Measurements from ENCODE around the gene RFNG. TPM values are rescaled to one million over a fixed set of nuclear protein-coding genes. Genes with fewer than 3 reads are reported as not detected.

RFNG gene
- total and polyA plus RNA-seq, 2 of the 13 experiments (the other 11 are each of a cell fraction or from before 2014, with no cell fraction given), result 61.4 to 64.0 TPM

DNA sequence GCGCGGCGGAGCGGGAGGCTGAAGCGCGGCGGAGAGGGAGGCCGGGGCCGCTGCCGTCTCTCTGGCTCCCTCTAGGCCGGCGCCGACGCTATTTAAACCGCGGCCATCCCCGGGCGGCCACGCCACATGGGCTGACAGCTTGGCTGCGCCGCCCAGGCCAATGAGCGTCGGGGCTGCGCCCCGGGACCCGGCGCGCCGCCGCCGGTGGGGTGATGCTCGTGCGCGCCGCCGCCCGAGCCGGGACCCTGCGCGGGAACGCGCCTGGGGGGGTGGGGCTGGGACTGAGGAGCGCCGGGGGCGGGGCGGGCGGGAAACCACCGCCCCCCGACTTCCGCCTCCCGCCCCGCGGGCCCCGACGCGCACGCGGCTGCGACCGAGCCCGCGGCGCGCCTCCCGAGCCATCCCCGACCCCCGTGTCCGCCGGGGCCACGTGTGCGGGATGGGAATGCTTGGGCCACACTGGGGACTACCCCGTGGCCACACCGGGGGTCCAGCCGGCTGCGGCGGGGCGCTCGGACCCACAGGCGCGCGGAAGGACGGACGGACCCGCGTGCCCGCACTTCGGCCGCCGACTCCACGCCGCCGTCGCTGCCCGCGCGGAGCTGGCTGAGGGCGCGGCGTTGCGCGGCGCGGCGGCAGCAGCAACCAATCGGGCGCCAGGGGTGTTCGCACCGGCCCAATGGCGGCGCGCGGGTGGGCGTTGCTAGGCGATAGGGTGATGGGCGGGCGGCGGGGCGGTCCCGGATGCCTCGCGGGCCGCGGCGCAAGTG is 46.7 kb upstream of the RFNG start, which contains the start of gene FASN (continued):
- TF ChIP-seq ZSCAN5A (CRISPR knock-in tag; IDR thresholded peaks at IDR 0.05; ENCODE audit: borderline replicate concordance) (0 out of 2 replicates have a peak, but pooled peaks have one; percentile 16), ZNF496 (CRISPR knock-in tag; IDR thresholded peaks at IDR 0.05; ENCODE audit: insufficient replicate concordance) (no peak), ZFX (CRISPR knock-in tag; IDR thresholded peaks at IDR 0.05; ENCODE audit: low read depth) (peak; percentile 81; the same call in 1 of the 2 replicates), ZNF44 (CRISPR knock-in tag; IDR thresholded peaks at IDR 0.05) (no peak), ZNF296 (CRISPR knock-in tag; conservative IDR thresholded peaks at IDR 0.05) (no peak), KDM1A (CRISPR knock-in tag; IDR thresholded peaks at IDR 0.05) (no peak), CSRNP1 (CRISPR knock-in tag; IDR thresholded peaks at IDR 0.05) (no peak; the same call in none of the 2 replicates), ZNF576 (CRISPR knock-in tag; IDR thresholded peaks at IDR 0.05) (no peak), NFAT5 (CRISPR knock-in tag; IDR thresholded peaks at IDR 0.05) (peak; percentile 84), PCBP2 (optimal IDR thresholded peaks at IDR 0.05; ENCODE audit: low read depth, low read length, poor library complexity, severe bottlenecking) (no peak), SYNCRIP (IDR thresholded peaks at IDR 0.05; ENCODE audit: insufficient read depth, low read depth, low read length) (no peak), MYNN (CRISPR knock-in tag; IDR thresholded peaks at IDR 0.05; ENCODE audit: low read depth) (no peak), ZNF639 (CRISPR knock-in tag; conservative IDR thresholded peaks at IDR 0.05) (no peak), ZKSCAN1 (IDR thresholded peaks at IDR 0.05; ENCODE audit: low read length) (no peak), ATF7 (IDR thresholded peaks at IDR 0.05) (no peak), ATF7 (CRISPR knock-in tag; IDR thresholded peaks at IDR 0.05) (no peak), HMGA1 (CRISPR knock-in tag; conservative IDR thresholded peaks at IDR 0.05) (no peak), CBX5 (CRISPR knock-in tag; IDR thresholded peaks at IDR 0.05; ENCODE audit: borderline replicate concordance) (no peak)
